ENCODE results near the gene AADAT.

Gene AADAT

GRCh38 chr4:170090352-170091052, 746 bp upstream of the AADAT start:
- peak overlapping the region; percentile 93 for H2AFZ ChIP-seq (ENCODE audit: low read length, unreplicated experiment)
- H3K79me2 ChIP-seq (ENCODE audit: control insufficient read depth, insufficient read depth, low read length, unreplicated experiment), result no peaks in the 10 kb centered on the region
- H3K36me3 ChIP-seq (ENCODE audit: insufficient read depth, low read length), result no peaks in the 10 kb centered on the region; the same call in 1 of the 2 replicates
- peaks cover 10% of the 10 kb centered on the region for H3K4me1 ChIP-seq (ENCODE audit: control insufficient read depth, insufficient read depth, low read length, unreplicated experiment)
- H3K4me3 ChIP-seq (ENCODE audit: low read depth, low read length), result peak overlapping the region; percentile 93
- no peak overlapping the region for H3K27ac ChIP-seq (ENCODE audit: low read depth, low read length)
- peaks cover 7% of the 10 kb centered on the region for H3K27me3 ChIP-seq (ENCODE audit: insufficient read depth, low read length)

- Histone ChIP-seq H3K27me3 (ENCODE audit: insufficient read depth, low read length) (no peaks in the 10 kb centered on the region), H3K27ac (ENCODE audit: low read depth, low read length) (peak overlapping the region; percentile 21; the same call in 1 of the 2 replicates), H3K79me2 (ENCODE audit: control insufficient read depth, insufficient read depth, low read length, unreplicated experiment) (no peaks in the 10 kb centered on the region), H3K4me1 (ENCODE audit: control insufficient read depth, insufficient read depth, low read length, unreplicated experiment) (peaks cover 10% of the 10 kb centered on the region), H3K4me3 (ENCODE audit: low read depth, low read length) (peak overlapping the region; percentile 93), H3K36me3 (ENCODE audit: insufficient read depth, low read length) (no peaks in the 10 kb centered on the region; the same call in 1 of the 2 replicates), H2AFZ (ENCODE audit: low read length, unreplicated experiment) (peak overlapping the region; percentile 92)
Measured at GRCh38 chr4:170089274-170089667, 485 bp downstream of the AADAT start.

GRCh38 chr4:170088716-170089115, 1.0 kb downstream of the AADAT start:
- Histone ChIP-seq H3K27me3 (ENCODE audit: insufficient read depth, low read length) (no peaks in the 10 kb centered on the region), H3K4me1 (ENCODE audit: control insufficient read depth, insufficient read depth, low read length, unreplicated experiment) (peaks cover 10% of the 10 kb centered on the region), H3K36me3 (ENCODE audit: insufficient read depth, low read length) (peaks cover 4% of the 10 kb centered on the region), H2AFZ (ENCODE audit: low read length, unreplicated experiment) (peak overlapping the region; percentile 92), H3K79me2 (ENCODE audit: control insufficient read depth, insufficient read depth, low read length, unreplicated experiment) (no peaks in the 10 kb centered on the region), H3K4me3 (ENCODE audit: low read depth, low read length) (peak overlapping the region; percentile 93), H3K27ac (ENCODE audit: low read depth, low read length) (no peak overlapping the region)

- peaks cover 10% of the 10 kb centered on the region for H3K4me1 ChIP-seq (ENCODE audit: control insufficient read depth, insufficient read depth, low read length, unreplicated experiment)
- no peak overlapping the region for H2AFZ ChIP-seq (ENCODE audit: low read length, unreplicated experiment)
- no peak overlapping the region for H3K27ac ChIP-seq (ENCODE audit: low read depth, low read length)
- no peaks in the 10 kb centered on the region for H3K27me3 ChIP-seq (ENCODE audit: insufficient read depth, low read length)
- no peaks in the 10 kb centered on the region for H3K79me2 ChIP-seq (ENCODE audit: control insufficient read depth, insufficient read depth, low read length, unreplicated experiment)
- peaks cover 5% of the 10 kb centered on the region for H3K36me3 ChIP-seq (ENCODE audit: insufficient read depth, low read length)
- no peak overlapping the region for H3K4me3 ChIP-seq (ENCODE audit: low read depth, low read length)
Measured at GRCh38 chr4:170087163-170087700, 2.5 kb downstream of the AADAT start.

GRCh38 chr4:170083541-170083940, 6.2 kb downstream of the AADAT start:
- Histone ChIP-seq H2AFZ (ENCODE audit: low read length, unreplicated experiment) (no peak overlapping the region), H3K4me1 (ENCODE audit: control insufficient read depth, insufficient read depth, low read length, unreplicated experiment) (peaks cover under 1% of the 10 kb centered on the region), H3K27me3 (ENCODE audit: insufficient read depth, low read length) (no peaks in the 10 kb centered on the region), H3K36me3 (ENCODE audit: insufficient read depth, low read length) (peaks cover 10% of the 10 kb centered on the region), H3K4me3 (ENCODE audit: low read depth, low read length) (no peak overlapping the region), H3K79me2 (ENCODE audit: control insufficient read depth, insufficient read depth, low read length, unreplicated experiment) (no peaks in the 10 kb centered on the region), H3K27ac (ENCODE audit: low read depth, low read length) (no peak overlapping the region)

- Histone ChIP-seq H3K4me1 (ENCODE audit: control insufficient read depth, insufficient read depth, low read length, unreplicated experiment) (no peaks in the 10 kb centered on the region), H3K27ac (ENCODE audit: low read depth, low read length) (no peak overlapping the region), H3K36me3 (ENCODE audit: insufficient read depth, low read length) (peaks cover 21% of the 10 kb centered on the region), H2AFZ (ENCODE audit: low read length, unreplicated experiment) (no peak overlapping the region), H3K4me3 (ENCODE audit: low read depth, low read length) (no peak overlapping the region), H3K79me2 (ENCODE audit: control insufficient read depth, insufficient read depth, low read length, unreplicated experiment) (no peaks in the 10 kb centered on the region), H3K27me3 (ENCODE audit: insufficient read depth, low read length) (no peaks in the 10 kb centered on the region)
Measured at GRCh38 chr4:170080496-170080895, 9.3 kb downstream of the AADAT start.

- H3K36me3 ChIP-seq (ENCODE audit: insufficient read depth, low read length), result peaks cover 21% of the 10 kb centered on the region
- H3K79me2 ChIP-seq (ENCODE audit: control insufficient read depth, insufficient read depth, low read length, unreplicated experiment), result no peaks in the 10 kb centered on the region
- no peak overlapping the region for H2AFZ ChIP-seq (ENCODE audit: low read length, unreplicated experiment)
- no peaks in the 10 kb centered on the region for H3K4me1 ChIP-seq (ENCODE audit: control insufficient read depth, insufficient read depth, low read length, unreplicated experiment)
- no peak overlapping the region for H3K27ac ChIP-seq (ENCODE audit: low read depth, low read length)
- no peak overlapping the region for H3K4me3 ChIP-seq (ENCODE audit: low read depth, low read length)
- H3K27me3 ChIP-seq (ENCODE audit: insufficient read depth, low read length), result no peaks in the 10 kb centered on the region
Measured at GRCh38 chr4:170079981-170080380, 9.8 kb downstream of the AADAT start.

GRCh38 chr4:170071196-170071595, 18.6 kb downstream of the AADAT start:
- no peaks in the 10 kb centered on the region for H3K79me2 ChIP-seq (ENCODE audit: control insufficient read depth, insufficient read depth, low read length, unreplicated experiment)
- H3K36me3 ChIP-seq (ENCODE audit: insufficient read depth, low read length), result 0 out of 2 replicates have a peak, but pooled peaks cover 2% of the 10 kb centered on the region
- H3K27ac ChIP-seq (ENCODE audit: low read depth, low read length), result no peak overlapping the region
- no peaks in the 10 kb centered on the region for H3K27me3 ChIP-seq (ENCODE audit: insufficient read depth, low read length)
- H3K4me3 ChIP-seq (ENCODE audit: low read depth, low read length), result no peak overlapping the region
- H3K4me1 ChIP-seq (ENCODE audit: control insufficient read depth, insufficient read depth, low read length, unreplicated experiment), result no peaks in the 10 kb centered on the region
- H2AFZ ChIP-seq (ENCODE audit: low read length, unreplicated experiment), result no peak overlapping the region

- Histone ChIP-seq H3K79me2 (ENCODE audit: control insufficient read depth, insufficient read depth, low read length, unreplicated experiment) (no peaks in the 10 kb centered on the region), H2AFZ (ENCODE audit: low read length, unreplicated experiment) (no peak overlapping the region), H3K27ac (ENCODE audit: low read depth, low read length) (no peak overlapping the region), H3K36me3 (ENCODE audit: insufficient read depth, low read length) (peaks cover 3% of the 10 kb centered on the region; the same call in 1 of the 2 replicates), H3K4me3 (ENCODE audit: low read depth, low read length) (no peak overlapping the region), H3K4me1 (ENCODE audit: control insufficient read depth, insufficient read depth, low read length, unreplicated experiment) (no peaks in the 10 kb centered on the region), H3K27me3 (ENCODE audit: insufficient read depth, low read length) (no peaks in the 10 kb centered on the region)
Measured at GRCh38 chr4:170068438-170069128, 21.2 kb downstream of the AADAT start.

GRCh38 chr4:170059421-170059820, 30.3 kb downstream of the AADAT start:
- Histone ChIP-seq H3K27me3 (ENCODE audit: insufficient read depth, low read length) (no peaks in the 10 kb centered on the region), H3K79me2 (ENCODE audit: control insufficient read depth, insufficient read depth, low read length, unreplicated experiment) (no peaks in the 10 kb centered on the region), H3K4me1 (ENCODE audit: control insufficient read depth, insufficient read depth, low read length, unreplicated experiment) (no peaks in the 10 kb centered on the region), H3K27ac (ENCODE audit: low read depth, low read length) (no peak overlapping the region), H2AFZ (ENCODE audit: low read length, unreplicated experiment) (no peak overlapping the region), H3K4me3 (ENCODE audit: low read depth, low read length) (no peak overlapping the region), H3K36me3 (ENCODE audit: insufficient read depth, low read length) (no peaks in the 10 kb centered on the region; the same call in 1 of the 2 replicates)

Data from ACC112 (cell line).